GM21576 (cell line): ENCODE measurements around the gene UPK3A.
A peak's percentile ranks its signal among the peaks of the same experiment; 100 is the strongest.

Experiments
- ATAC-seq: cut with Tn5 transposase; IDR thresholded peaks from one replicate; pipeline ENCODE4 v1.9.1; 2021; ENCODE audit warnings: mild to moderate bottlenecking, moderate library complexity; ENCODE audit not compliant: unreplicated experiment

The UPK3A gene

GRCh38 chr22:45308391-45308956, 23.7 kb downstream of the UPK3A start:
- ATAC-seq = no peak

- ATAC-seq = no peak
Measured at GRCh38 chr22:45308957-45309421, 24.2 kb downstream of the UPK3A start.

- ATAC-seq = peak; percentile 74
Measured at GRCh38 chr22:45309422-45310227, 24.9 kb downstream of the UPK3A start, which contains the start of gene FAM118A. TSS of gene FAM118A (plus strand) at chr22:45309934. CDS start at chr22:45322380, 12,446 bp downstream.

GRCh38 chr22:45310331-45310976, 25.7 kb downstream of the UPK3A start:
- no peak for ATAC-seq

- no peak for ATAC-seq
Measured at GRCh38 chr22:45310977-45311531, 26.3 kb downstream of the UPK3A start.

- no peak for ATAC-seq
Measured at GRCh38 chr22:45312415-45312814, 27.7 kb downstream of the UPK3A start.

- ATAC-seq = no peak
Measured at GRCh38 chr22:45312856-45313255, 28.1 kb downstream of the UPK3A start.

GRCh38 chr22:45314054-45314721, 29.4 kb downstream of the UPK3A start:
- ATAC-seq = no peak

GRCh38 chr22:45314786-45315185, 30.0 kb downstream of the UPK3A start:
- ATAC-seq = no peak

GRCh38 chr22:45316796-45317526, 32.2 kb downstream of the UPK3A start:
- no peak for ATAC-seq

GRCh38 chr22:45317551-45318167, 32.9 kb downstream of the UPK3A start:
- ATAC-seq = no peak

GRCh38 chr22:45318168-45318557, 33.4 kb downstream of the UPK3A start:
- ATAC-seq = peak; percentile 46

- no peak for ATAC-seq
Measured at GRCh38 chr22:45318558-45319323, 34.0 kb downstream of the UPK3A start.

GRCh38 chr22:45319324-45319685, 34.6 kb downstream of the UPK3A start:
- no peak for ATAC-seq

GRCh38 chr22:45320357-45320976, 35.7 kb downstream of the UPK3A start:
- no peak for ATAC-seq

GRCh38 chr22:45321827-45322226, 37.1 kb downstream of the UPK3A start:
- ATAC-seq = no peak

- ATAC-seq = no peak
Measured at GRCh38 chr22:45322873-45323525, 38.2 kb downstream of the UPK3A start.

GRCh38 chr22:45323695-45324094, 38.9 kb downstream of the UPK3A start:
- ATAC-seq = no peak
